K562 (cell line): Measurements from ENCODE around the gene NFIC. TPM values are rescaled to one million over a fixed set of nuclear protein-coding genes. Genes with fewer than 3 reads are reported as not detected.

ENCODE experiments used
- ATAC-seq: fragments of 200-7000 bp; cut with Tn5 transposase; 3 replicates; pipeline ENCODE4 v1.9.1; 2020; ENCODE audit warnings: moderate library complexity
- BruUV-seq: library from RNA; stranded (reverse); fragments of 400-500 nt; replicated peaks from 2 replicates; lab custom pipeline; 2021; lab: Mats Ljungman, UMichigan
- CTCF ChIA-PET: fragments of 300-600 bp; formaldehyde crosslinking; extraction: SDS; loops from one replicate; lab custom pipeline; 2021; ENCODE audit warnings: low intra/inter-chr PET ratio; lab: Yijun Ruan, JAX
- POLR2A ChIA-PET: fragments of 300-600, 350-650 bp; sonication (Branson Sonifier 250); formaldehyde crosslinking; extraction: SDS; loops from one replicate; lab custom pipeline; 2021; ENCODE audit warnings: antibody characterized with exemption, inconsistent platforms; lab: Yijun Ruan, JAX
- DNase-seq, 4 experiments: peaks; one replicate each; pipeline versions ENCODE4 v3.0.0 to v3.0.0-alpha.2; 2011 to 2018; ENCODE audit warnings: low spot score in 3 of 4, mixed read lengths in 3 of 4; ENCODE audit errors: extremely low read depth in 1 of 4
- FAIRE-seq: peaks from 2 replicates; lab custom pipeline; 2011; peaks lifted over from hg19 to GRCh38; lab: Jason Lieb, UNC
- H2AFZ ChIP-seq: 2 replicates; pipeline ENCODE4 v1.6.0; 2011; ENCODE audit warnings: low read depth, low read length, control low read depth, inconsistent platforms
- H3K27ac ChIP-seq: fragments of 200-600 bp; 3 replicates; pipeline ENCODE4 v1.8.0; 2011; ENCODE audit warnings: low read depth, mild to moderate bottlenecking, control low read depth, inconsistent platforms, low read length, moderate library complexity, mixed read lengths; ENCODE audit errors: extremely low read depth
- H3K27me3 ChIP-seq, 2 experiments: fragments of 300-600 bp in 1 of 2; 2 replicates in 1 of 2; 3 replicates in 1 of 2; pipeline versions ENCODE4 v1.6.0 to v1.8.0; 2011; ENCODE audit warnings: inconsistent platforms in 2 of 2, low read length in 2 of 2, mild to moderate bottlenecking in 1 of 2, mixed read lengths in 1 of 2, moderate library complexity in 1 of 2; ENCODE audit not compliant: control insufficient read depth in 2 of 2, insufficient read depth in 2 of 2
- H3K36me3 ChIP-seq: fragments of 300-600 bp; 3 replicates; pipeline ENCODE4 v1.8.0; 2011; ENCODE audit warnings: mild to moderate bottlenecking, low read length, inconsistent platforms; ENCODE audit not compliant: control insufficient read depth, insufficient read depth
- H3K4me1 ChIP-seq, 2 experiments: fragments of 200-600 bp in 1 of 2; replicated peaks in 1 of 2; 2 replicates in 1 of 2; 3 replicates in 1 of 2; pipeline versions ENCODE4 v1.5.1 to v1.8.0; 2011; ENCODE audit warnings: inconsistent platforms in 2 of 2, low read length in 2 of 2, mild to moderate bottlenecking in 1 of 2, mixed read lengths in 1 of 2, moderate library complexity in 1 of 2; ENCODE audit not compliant: control insufficient read depth in 2 of 2, insufficient read depth in 2 of 2
- H3K4me2 ChIP-seq: 2 replicates; pipeline ENCODE4 v1.6.1; 2011; ENCODE audit warnings: low read length, control low read depth, inconsistent platforms, mixed read lengths; ENCODE audit not compliant: insufficient read depth
- H3K4me3 ChIP-seq: fragments of 200-600 bp; sonication (generic), shearing (Covaris generic); 2 replicates; pipeline ENCODE4 v1.5.1; 2016; ENCODE audit warnings: control low read depth, inconsistent platforms
- H3K79me2 ChIP-seq: fragments of 200-600 bp; 3 replicates; pipeline ENCODE4 v1.8.0; 2011; ENCODE audit warnings: low read length, inconsistent platforms; ENCODE audit not compliant: control insufficient read depth, insufficient read depth
- H3K9ac ChIP-seq, 2 experiments: 2 replicates each; pipeline versions ENCODE4 v1.6.0 to v1.6.1; 2011; ENCODE audit warnings: low read depth in 2 of 2, low read length in 2 of 2, control low read depth in 1 of 2, inconsistent platforms in 1 of 2, mild to moderate bottlenecking in 1 of 2, mixed read lengths in 1 of 2; ENCODE audit not compliant: insufficient read depth in 1 of 2
- H3K9me1 ChIP-seq: one replicate; pipeline ENCODE4 v1.6.0; 2011; ENCODE audit warnings: inconsistent platforms, mild to moderate bottlenecking, low read length, moderate library complexity; ENCODE audit not compliant: control insufficient read depth, insufficient read depth
- H3K9me3 ChIP-seq: replicated peaks from 2 replicates; pipeline ENCODE4 v1.5.1; 2011; ENCODE audit warnings: low read depth, low read length, inconsistent platforms; ENCODE audit not compliant: control insufficient read depth, insufficient read depth
- H4K20me1 ChIP-seq: replicated peaks from 2 replicates; pipeline ENCODE4 v1.6.1; 2011; ENCODE audit warnings: low read length, inconsistent platforms, mixed read lengths; ENCODE audit not compliant: control insufficient read depth, insufficient read depth
- E4F1 ChIP-seq: fragments of 250-450 bp; sonication (Bioruptor Pico); IDR thresholded peaks from 2 replicates; pipeline ENCODE4 v1.5.0; 2021; ENCODE audit warnings: mild to moderate bottlenecking, borderline replicate concordance
- POLR3G ChIP-seq: IDR thresholded peaks from 2 replicates; pipeline ENCODE4 v1.6.1; 2011; ENCODE audit not compliant: insufficient read length, insufficient replicate concordance; ENCODE audit errors: extremely low read depth
- PREB ChIP-seq: sonication (generic); formaldehyde crosslinking; IDR thresholded peaks from 2 replicates; pipeline ENCODE4 v1.8.1; 2023; ENCODE audit warnings: mild to moderate bottlenecking, missing genetic modification reagents
- RAD51 ChIP-seq: fragments of 450-650 bp; IDR thresholded peaks from 2 replicates; pipeline ENCODE4 v1.7.1; 2016; ENCODE audit warnings: low read depth, mild to moderate bottlenecking, borderline replicate concordance
- RBM15 ChIP-seq: fragments of 200-400 bp; formaldehyde crosslinking; IDR thresholded peaks from 2 replicates; pipeline ENCODE4 v1.6.1; 2018; ENCODE audit warnings: mild to moderate bottlenecking, low read length, moderate library complexity; ENCODE audit not compliant: insufficient read depth
- STAG1 ChIP-seq: sonication (generic); formaldehyde crosslinking; IDR thresholded peaks from 2 replicates; pipeline ENCODE4 v1.5.0; 2020; ENCODE audit warnings: missing genetic modification reagents, borderline replicate concordance
- TFE3 ChIP-seq: fragments of 450-650 bp; formaldehyde crosslinking; IDR thresholded peaks from 2 replicates; pipeline ENCODE4 v1.4.0; 2020; ENCODE audit warnings: mild to moderate bottlenecking, mixed read lengths
- USF1 ChIP-seq: sonication (generic); formaldehyde crosslinking; IDR thresholded peaks from 2 replicates; pipeline ENCODE4 v1.9.0; 2022; ENCODE audit warnings: mild to moderate bottlenecking, missing genetic modification reagents
- USF2 ChIP-seq: sonication (generic); formaldehyde crosslinking; IDR thresholded peaks from 2 replicates; pipeline ENCODE4 v1.5.0; 2020; ENCODE audit warnings: missing genetic modification reagents
- ZNF217 ChIP-seq: sonication (generic); formaldehyde crosslinking; IDR thresholded peaks from 2 replicates; pipeline ENCODE4 v1.8.0; 2022; ENCODE audit warnings: mild to moderate bottlenecking, missing genetic modification reagents
- ZNF511 ChIP-seq: sonication (generic); formaldehyde crosslinking; IDR thresholded peaks from 2 replicates; pipeline ENCODE4 v1.8.0; 2022; ENCODE audit warnings: mild to moderate bottlenecking, missing genetic modification reagents
- ZNF76 ChIP-seq: fragments of 250-450 bp; sonication (Bioruptor Pico); IDR thresholded peaks from 2 replicates; pipeline ENCODE4 v1.4.0; 2020; ENCODE audit warnings: mild to moderate bottlenecking, moderate library complexity, borderline replicate concordance
- WGBS: fragments of 100-300 bp; shearing (Covaris generic); methylation state at CpG from one replicate; pipeline ENCODE4 v1.1.6; 2016; ENCODE audit warnings: low coverage, mixed read lengths; ENCODE audit not compliant: insufficient coverage; ENCODE audit errors: missing lambda C conversion rate; 5-methylcytosine and 5-hydroxymethylcytosine counted together
- in situ Hi-C: fragments of 300-500 bp; cut with MboI; formaldehyde crosslinking; loops from 4 replicates; pipeline ENCODE4 v1.15.0; 2018; ENCODE audit warnings: inconsistent platforms, mixed read lengths
- intact Hi-C: fragments of 100-400 bp; cut with micrococcal nuclease; formaldehyde crosslinking; loops from 2 replicates; pipeline ENCODE4 v1.14.2; 2022
- polyA plus RNA-seq, 8 experiments: library from polyadenylated mRNA; depleted of rRNA in 4 of 8; stranded (reverse) in 5 of 8; unstranded in 3 of 8; fragments of >200 nt; fragmentation: Nextera tagmentation in 2 of 8; fragmentation: Illumina TruSeq in 1 of 8; extraction: Ambion mirVana in 2 of 8; extraction: Trizol in 1 of 8; gene quantifications; 2 replicates each; pipeline versions ENCODE4 v1.2.1 to v1.2.3, GENCODE V29; 2011 to 2014; ENCODE audit warnings: inconsistent platforms in 1 of 8, missing spikeins in 1 of 8
- total RNA-seq, 7 experiments: library from RNA; depleted of rRNA in 6 of 7; stranded (reverse); fragments of >200 nt in 6 of 7; fragmentation: Illumina TruSeq in 2 of 7; extraction: Trizol in 2 of 7; gene quantifications; 2 replicates each; pipeline versions ENCODE4 v1.2.1 to v1.2.3, GENCODE V29; 2011 to 2021; ENCODE audit warnings: low replicate concordance in 1 of 7

The NFIC gene
- total and polyA plus RNA-seq, 9 of the 15 experiments (the other 6 are each of a cell fraction or from before 2014, with no cell fraction given): 0.71 to 62.1 (median 6.9) TPM

GRCh38 chr19:3474010-3474409 lies 107.6 kb downstream of the NFIC start:
- no peaks in the 10 kb centered on the region for H3K27me3 ChIP-seq
- H3K9ac ChIP-seq: no peak overlapping the region
- H3K9me1 ChIP-seq: no peaks in the 10 kb centered on the region
- ATAC-seq (no peak), DNase-seq (no peak), FAIRE-seq (no peak)
- no peaks in the 10 kb centered on the region for H4K20me1 ChIP-seq
- no peak for TF ChIP-seq ZNF76
- no peak for TF ChIP-seq ZNF511 (CRISPR knock-in tag)
- no peak for TF ChIP-seq ZNF217 (CRISPR knock-in tag)
- TF ChIP-seq RBM15: no peak
- TF ChIP-seq STAG1 (CRISPR knock-in tag): no peak
- peak; percentile 46 for TF ChIP-seq USF1 (CRISPR knock-in tag)
- peak; percentile 29; the same call in 1 of the 2 replicates for TF ChIP-seq USF2 (CRISPR knock-in tag)
- no peak for TF ChIP-seq POLR3G
- no peak for TF ChIP-seq PREB (CRISPR knock-in tag)
- peak; percentile 32; the same call in 1 of the 2 replicates for TF ChIP-seq RAD51
- peak; percentile 8; the same call in 1 of the 2 replicates for TF ChIP-seq TFE3 (CRISPR knock-in tag)
- TF ChIP-seq E4F1 (CRISPR knock-in tag): no peak
- in situ Hi-C loops: loop anchor here (5.0 kb wide), 1 partner anchor 147 kb away; no protein-coding TSS in a partner anchor
- no peak overlapping the region for H2AFZ ChIP-seq
- H3K36me3 ChIP-seq: no peaks in the 10 kb centered on the region
- peaks cover 11 to 21% of the 10 kb centered on the region in 2 experiments for H3K4me1 ChIP-seq
- intact Hi-C loops: no loop called here
- WGBS: 24% methylated on average over 8 of the region's 8 CpGs
- no peak overlapping the region for H3K4me2 ChIP-seq
- ChIA-PET POLR2A (interaction anchor here (0.6 kb wide), 1 partner anchor 8 kb away, joined by 3 read pairs; no protein-coding TSS in a partner anchor), CTCF (interaction anchor here (0.9 kb wide), 1 partner anchor 169 kb away, joined by 7 read pairs; no protein-coding TSS in a partner anchor)
- no peak overlapping the region for H3K27ac ChIP-seq
- BruUV-seq: no TSS peak
- H3K9me3 ChIP-seq: no peaks in the 10 kb centered on the region
- H3K4me3 ChIP-seq: no peak overlapping the region
- no peaks in the 10 kb centered on the region for H3K79me2 ChIP-seq
